H1 (cell line): Measurements from ENCODE around the gene ZBED6. TPM values are rescaled to one million over a fixed set of nuclear protein-coding genes. Genes with fewer than 3 reads are reported as not detected.

Experiments used
- CTCF ChIA-PET: fragments of 300-600 bp; sonication (Branson Sonifier 250); formaldehyde crosslinking; loops from one replicate; lab custom pipeline; 2021; ENCODE audit not compliant: partially characterized antibody; lab: Charles Lee
- POLR2A ChIA-PET: fragments of 300-600 bp; sonication (Branson Sonifier 250); formaldehyde crosslinking; loops from one replicate; lab custom pipeline; 2021; ENCODE audit warnings: inconsistent platforms; ENCODE audit not compliant: partially characterized antibody; lab: Charles Lee
- DNase-seq, 2 experiments: peaks; one replicate each; pipeline versions ENCODE4 v3.0.0 to v3.0.0-alpha.2; 2010 to 2022; ENCODE audit warnings: low spot score in 2 of 2, low read depth in 1 of 2, mixed read lengths in 1 of 2
- FAIRE-seq: peaks from 2 replicates; lab custom pipeline; 2011; peaks lifted over from hg19 to GRCh38; lab: Jason Lieb, UNC
- H2AFZ ChIP-seq: 2 replicates; pipeline ENCODE4 v1.8.1; 2012; ENCODE audit warnings: low read length, inconsistent platforms
- H2AK5ac ChIP-seq: 2 replicates; pipeline ENCODE4 v1.6.1; 2013; ENCODE audit warnings: low read depth, low read length
- H2BK120ac ChIP-seq: replicated peaks from 2 replicates; pipeline ENCODE3; 2013; ENCODE audit warnings: low read depth, low read length, inconsistent platforms
- H2BK12ac ChIP-seq: 2 replicates; pipeline ENCODE4 v1.6.1; 2013; ENCODE audit warnings: low read depth, low read length
- H2BK15ac ChIP-seq: 2 replicates; pipeline ENCODE4 v1.6.1; 2013; ENCODE audit warnings: low read length
- H2BK20ac ChIP-seq: 2 replicates; pipeline ENCODE4 v1.6.1; 2013; ENCODE audit warnings: low read length
- H2BK5ac ChIP-seq: 2 replicates; pipeline ENCODE4 v1.6.1; 2013; ENCODE audit warnings: low read depth, low read length
- H3K14ac ChIP-seq: 2 replicates; pipeline ENCODE4 v1.6.1; 2013; ENCODE audit warnings: inconsistent platforms; ENCODE audit not compliant: insufficient read length
- H3K18ac ChIP-seq: 2 replicates; pipeline ENCODE4 v1.6.1; 2013; ENCODE audit warnings: low read length; ENCODE audit errors: extremely low read depth
- H3K23ac ChIP-seq: 2 replicates; pipeline ENCODE4 v1.6.1; 2013; ENCODE audit warnings: inconsistent platforms; ENCODE audit not compliant: insufficient read length
- H3K23me2 ChIP-seq: 2 replicates; pipeline ENCODE4 v1.6.1; 2013; ENCODE audit warnings: low read depth, low read length
- H3K27ac ChIP-seq: 2 replicates; pipeline ENCODE4 v1.6.1; 2011; ENCODE audit warnings: low read depth, low read length, inconsistent platforms
- H3K27me3 ChIP-seq, 4 experiments: replicated peaks in 1 of 4; 1 replicate in 1 of 4; 2 replicates in 3 of 4; pipeline versions ENCODE4 v1.6.1 to v1.8.1; 2011 to 2013; ENCODE audit warnings: low read length in 3 of 4, mild to moderate bottlenecking in 3 of 4, inconsistent platforms in 2 of 4, mixed read lengths in 2 of 4, moderate library complexity in 1 of 4; ENCODE audit not compliant: control insufficient read depth in 3 of 4, insufficient read depth in 3 of 4; ENCODE audit errors: extremely low read depth in 1 of 4
- H3K36me3 ChIP-seq, 4 experiments: 2 replicates each; pipeline versions ENCODE4 v1.6.1 to v1.8.1; 2011 to 2013; ENCODE audit warnings: mild to moderate bottlenecking in 4 of 4, low read length in 3 of 4, moderate library complexity in 2 of 4, control low read depth in 1 of 4, inconsistent platforms in 1 of 4; ENCODE audit not compliant: insufficient read depth in 4 of 4, control insufficient read depth in 2 of 4
- H3K4ac ChIP-seq: replicated peaks from 2 replicates; pipeline ENCODE3; 2013; ENCODE audit warnings: low read length, low read depth, mixed read lengths, inconsistent platforms; ENCODE audit not compliant: insufficient read length
- H3K4me1 ChIP-seq, 4 experiments: replicated peaks in 1 of 4; 1 replicate in 1 of 4; 2 replicates in 3 of 4; pipeline versions ENCODE4 v1.6.1 to v1.8.1; 2011 to 2013; ENCODE audit warnings: low read length in 3 of 4, inconsistent platforms in 2 of 4, mixed read lengths in 1 of 4; ENCODE audit not compliant: insufficient read depth in 4 of 4, control insufficient read depth in 3 of 4
- H3K4me2 ChIP-seq, 2 experiments: 2 replicates each; pipeline versions ENCODE4 v1.6.1 to v1.8.1; 2011 to 2013; ENCODE audit warnings: low read depth in 2 of 2, low read length in 2 of 2, control low read depth in 1 of 2, inconsistent platforms in 1 of 2, mild to moderate bottlenecking in 1 of 2; ENCODE audit not compliant: insufficient read depth in 1 of 2
- H3K4me3 ChIP-seq, 4 experiments: fragments of 200-600, 300-600 bp in 1 of 4; sonication (generic), shearing (Covaris generic), sonication (Bioruptor Twin) in 1 of 4; 2 replicates each; pipeline versions ENCODE4 v1.5.1 to v1.8.1; 2011 to 2016; ENCODE audit warnings: low read length in 4 of 4, low read depth in 3 of 4, control low read depth in 2 of 4, inconsistent platforms in 2 of 4, mild to moderate bottlenecking in 2 of 4, mixed read lengths in 1 of 4, moderate library complexity in 1 of 4; ENCODE audit not compliant: insufficient read depth in 2 of 4; ENCODE audit errors: extremely low read depth in 1 of 4
- H3K56ac ChIP-seq: replicated peaks from 2 replicates; pipeline ENCODE3; 2013; ENCODE audit warnings: low read depth, mild to moderate bottlenecking, mixed read lengths, low read length, inconsistent platforms; ENCODE audit not compliant: insufficient read length
- H3K79me1 ChIP-seq: 2 replicates; pipeline ENCODE4 v1.6.1; 2013; ENCODE audit warnings: low read depth, low read length, control low read depth
- H3K79me2 ChIP-seq, 2 experiments: 2 replicates each; pipeline versions ENCODE4 v1.6.1 to v1.8.1; 2012 to 2013; ENCODE audit warnings: low read length in 2 of 2, mild to moderate bottlenecking in 2 of 2, inconsistent platforms in 1 of 2; ENCODE audit not compliant: insufficient read depth in 2 of 2, control insufficient read depth in 1 of 2
- H3K9ac ChIP-seq, 4 experiments: replicated peaks in 1 of 4; 1 replicate in 1 of 4; 2 replicates in 3 of 4; pipeline versions ENCODE4 v1.6.1 to v1.8.1; 2011 to 2013; ENCODE audit warnings: low read depth in 3 of 4, low read length in 3 of 4, control low read depth in 2 of 4, mild to moderate bottlenecking in 2 of 4, moderate library complexity in 2 of 4, inconsistent platforms in 1 of 4; ENCODE audit errors: extremely low read depth in 1 of 4
- H3K9me3 ChIP-seq, 2 experiments: 2 replicates each; pipeline versions ENCODE4 v1.6.1 to v1.8.1; 2012 to 2013; ENCODE audit warnings: mild to moderate bottlenecking in 2 of 2, moderate library complexity in 2 of 2, control low read depth in 1 of 2, inconsistent platforms in 1 of 2, low read depth in 1 of 2, low read length in 1 of 2, mixed read lengths in 1 of 2; ENCODE audit not compliant: insufficient read depth in 2 of 2
- H4K20me1 ChIP-seq, 2 experiments: replicated peaks in 1 of 2; 2 replicates each; pipeline versions ENCODE3 to v1.8.1; 2011 to 2013; ENCODE audit warnings: inconsistent platforms in 2 of 2, low read length in 2 of 2, mild to moderate bottlenecking in 1 of 2; ENCODE audit not compliant: insufficient read depth in 2 of 2, control insufficient read depth in 1 of 2
- H4K5ac ChIP-seq: 2 replicates; pipeline ENCODE4 v1.6.1; 2013; ENCODE audit warnings: low read length, low read depth, mixed read lengths, inconsistent platforms; ENCODE audit not compliant: insufficient read length
- H4K8ac ChIP-seq: 2 replicates; pipeline ENCODE4 v1.8.0; 2013; ENCODE audit warnings: mild to moderate bottlenecking, moderate library complexity, low read length, inconsistent platforms; ENCODE audit not compliant: insufficient read depth; ENCODE audit errors: extremely low read depth
- H4K91ac ChIP-seq: replicated peaks from 2 replicates; pipeline ENCODE3; 2013; ENCODE audit warnings: low read length, mixed read lengths, inconsistent platforms; ENCODE audit not compliant: insufficient read length
- CBX5 ChIP-seq: fragments of 300-800, 300-1000 bp; sonication (generic); IDR thresholded peaks from 2 replicates; pipeline ENCODE4 v1.7.1; 2016; ENCODE audit warnings: antibody characterized with exemption, low read length, low read depth
- EZH2 ChIP-seq: fragments of 200-600 bp; sonication (generic); IDR thresholded peaks from 2 replicates; pipeline ENCODE4 v1.7.1; 2012; ENCODE audit warnings: low read depth, mild to moderate bottlenecking, moderate library complexity, low read length, inconsistent platforms; ENCODE audit not compliant: severe bottlenecking
- HDAC2 ChIP-seq, 2 experiments: fragments of 300-600 bp in 1 of 2; sonication (generic) in 1 of 2; IDR thresholded peaks; 2 replicates each; pipeline ENCODE4 v1.6.1; 2011 to 2012; ENCODE audit warnings: low read depth in 2 of 2, low read length in 2 of 2, mild to moderate bottlenecking in 2 of 2, moderate library complexity in 2 of 2, borderline replicate concordance in 1 of 2, inconsistent platforms in 1 of 2
- JUN ChIP-seq: IDR thresholded peaks from 2 replicates; pipeline ENCODE4 v1.6.1; 2011; ENCODE audit warnings: low read depth, mild to moderate bottlenecking, improper control_type of control experiment, low read length
- PHF8 ChIP-seq: fragments of 200-600 bp; sonication (generic); conservative IDR thresholded peaks from 2 replicates; pipeline ENCODE4 v1.7.1; 2012; ENCODE audit warnings: low read depth, mild to moderate bottlenecking, inconsistent platforms, low read length, moderate library complexity
- RAD21 ChIP-seq, 2 experiments: IDR thresholded peaks in 1 of 2; conservative IDR thresholded peaks in 1 of 2; 2 replicates each; pipeline ENCODE4 v1.6.1; 2011; ENCODE audit warnings: low read depth in 2 of 2, low read length in 2 of 2, improper control_type of control experiment in 1 of 2, inconsistent platforms in 1 of 2, mild to moderate bottlenecking in 1 of 2, moderate library complexity in 1 of 2
- RXRA ChIP-seq: IDR thresholded peaks from 2 replicates; pipeline ENCODE4 v1.6.1; 2011; ENCODE audit warnings: low read depth, mild to moderate bottlenecking, low read length, moderate library complexity; ENCODE audit not compliant: insufficient read depth
- SP4 ChIP-seq: IDR thresholded peaks from 2 replicates; pipeline ENCODE4 v1.6.1; 2012; ENCODE audit warnings: low read length, inconsistent platforms
- TEAD4 ChIP-seq: IDR thresholded peaks from 2 replicates; pipeline ENCODE4 v1.6.1; 2012; ENCODE audit warnings: low read depth, low read length, inconsistent platforms, mixed read lengths
- WGBS, 2 experiments: shearing (Covaris generic) in 1 of 2; methylation state at CpG; one replicate each; pipeline versions ENCODE4 v1.1.6 to v1.1.7; 2013 to 2015; ENCODE audit warnings: low lambda C conversion rate in 2 of 2, mixed read lengths in 2 of 2, inconsistent platforms in 1 of 2, low coverage in 1 of 2, missing lambda C conversion rate in 1 of 2; ENCODE audit not compliant: insufficient replicate concordance in 2 of 2, insufficient coverage in 1 of 2, insufficient read length in 1 of 2; ENCODE audit errors: extremely low coverage in 1 of 2, missing lambda C conversion rate in 1 of 2; 5-methylcytosine and 5-hydroxymethylcytosine counted together
- polyA plus RNA-seq, 7 experiments: library from polyadenylated mRNA; depleted of rRNA in 3 of 7; stranded (reverse) in 5 of 7; unstranded in 2 of 7; fragments of >200 nt in 5 of 7; fragments of 200-250 nt in 2 of 7; gene quantifications; 1 replicate in 5 of 7; 2 replicates in 1 of 7; 4 replicates in 1 of 7; pipeline versions ENCODE4 v1.2.1 to v1.2.3, GENCODE V29; 2011 to 2013; ENCODE audit warnings: missing spikeins in 2 of 7, mixed read lengths in 2 of 7
- total RNA-seq: library from RNA; stranded (reverse); fragmentation: NEBNext Ultra II Directional; extraction: Animal tissue kit (Norgen Biotek cat#: 25700); gene quantifications from 2 replicates; pipeline ENCODE4 v1.2.1, GENCODE V29; 2021

The ZBED6 gene
- total and polyA plus RNA-seq, 2 of the 8 experiments (the other 6 are each of a cell fraction or from before 2014, with no cell fraction given) = 1.4 to 25.9 TPM

GRCh38 chr1:203778789-203779188, 16.6 kb upstream of the ZBED6 start:
- Histone ChIP-seq H3K23me2 (no peaks in the 10 kb centered on the region), H3K4me1 (peaks cover 0 to 3% (median 0%) of the 10 kb centered on the region in 4 experiments; a peak in 3 of 7 replicates), H2BK12ac (no peak overlapping the region), H3K4ac (no peak overlapping the region), H4K8ac (no peak overlapping the region), H3K36me3 (no peaks in the 10 kb centered on the region), H3K56ac (no peak overlapping the region), H3K4me2 (no peak overlapping the region), H4K20me1 (no peaks in the 10 kb centered on the region), H3K79me2 (no peaks in the 10 kb centered on the region), H2BK5ac (no peak overlapping the region), H4K91ac (no peak overlapping the region), H3K27ac (no peak overlapping the region), H2BK120ac (no peak overlapping the region), H2AK5ac (no peak overlapping the region), H3K9ac (no peak overlapping the region), H3K23ac (no peak overlapping the region), H3K27me3 (no peaks in the 10 kb centered on the region), H4K5ac (no peak overlapping the region), H3K9me3 (no peaks in the 10 kb centered on the region), H3K18ac (no peak overlapping the region), H3K14ac (no peak overlapping the region), H3K4me3 (no peak overlapping the region), H2BK20ac (no peak overlapping the region), H3K79me1 (no peaks in the 10 kb centered on the region), H2BK15ac (no peak overlapping the region), H2AFZ (no peak overlapping the region)
- DNase-seq = no peak
- FAIRE-seq = no peak
- ChIA-PET POLR2A (interaction anchor here (1.5 kb wide), 1 partner anchor 10 kb away, joined by 3 read pairs; no protein-coding TSS in a partner anchor), CTCF (no interaction called here)
- WGBS, 2 experiments = 90% methylated on average over 4 of the region's 4 CpGs; no CpG with 5 or more reads in 1 of the 2 experiments
- TF ChIP-seq TEAD4 = no peak
- TF ChIP-seq JUN = no peak
- no peak for TF ChIP-seq PHF8
- TF ChIP-seq CBX5 = no peak
- no peak for TF ChIP-seq RAD21 (IDR thresholded peaks at IDR 0.05 in 1 of 2, conservative IDR thresholded peaks at IDR 0.05 in 1 of 2; ENCODE audit: low read depth in 2 of 2, low read length in 2 of 2)
- no peak for TF ChIP-seq RXRA
- no peak for TF ChIP-seq EZH2
- no peak for TF ChIP-seq HDAC2 (IDR thresholded peaks at IDR 0.05; ENCODE audit: borderline replicate concordance in 1 of 2, low read depth in 2 of 2, low read length in 2 of 2)
- no peak for TF ChIP-seq SP4
